ENCODE data around the gene PRRT3.
A peak's percentile ranks its signal among the peaks of the same experiment; 100 is the strongest.
"Not testable (repeated sequence)": the region's sequence is repeated elsewhere in the genome, so short reads cannot be mapped to it uniquely, and the experiment has no call there.

The PRRT3 gene

DNA sequence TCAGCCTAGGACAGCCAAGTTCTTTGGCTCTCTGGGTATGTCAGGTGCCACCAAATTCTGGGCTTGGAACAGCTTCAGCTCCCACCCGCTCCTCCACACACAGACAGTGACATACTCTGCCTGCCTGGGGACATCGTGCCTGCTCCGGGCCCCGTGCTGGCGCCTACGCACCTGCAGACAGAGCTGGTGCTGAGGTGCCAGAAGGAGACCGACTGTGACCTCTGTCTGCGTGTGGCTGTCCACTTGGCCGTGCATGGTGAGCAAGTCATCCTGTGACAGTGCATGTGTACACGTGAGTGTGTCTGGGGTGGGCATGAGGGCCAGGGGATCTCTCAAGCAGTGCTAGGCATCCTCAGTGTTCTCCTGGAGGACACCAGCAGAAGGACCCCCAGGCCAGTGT lies 34.4 kb downstream of the PRRT3 start:
- DNase-seq, result no peak

- peak; percentile 58 for DNase-seq
Measured at GRCh38 chr3:9916734-9917680, 35.2 kb downstream of the PRRT3 start, which contains the start of gene IL17RC. Gene IL17RC, plus strand, starts transcription at chr3:9917098. Its CDS starts 218 bp downstream, at chr3:9917316.

GRCh38 chr3:9916346-9916733 lies 35.9 kb downstream of the PRRT3 start:
- no peak for DNase-seq

DNA sequence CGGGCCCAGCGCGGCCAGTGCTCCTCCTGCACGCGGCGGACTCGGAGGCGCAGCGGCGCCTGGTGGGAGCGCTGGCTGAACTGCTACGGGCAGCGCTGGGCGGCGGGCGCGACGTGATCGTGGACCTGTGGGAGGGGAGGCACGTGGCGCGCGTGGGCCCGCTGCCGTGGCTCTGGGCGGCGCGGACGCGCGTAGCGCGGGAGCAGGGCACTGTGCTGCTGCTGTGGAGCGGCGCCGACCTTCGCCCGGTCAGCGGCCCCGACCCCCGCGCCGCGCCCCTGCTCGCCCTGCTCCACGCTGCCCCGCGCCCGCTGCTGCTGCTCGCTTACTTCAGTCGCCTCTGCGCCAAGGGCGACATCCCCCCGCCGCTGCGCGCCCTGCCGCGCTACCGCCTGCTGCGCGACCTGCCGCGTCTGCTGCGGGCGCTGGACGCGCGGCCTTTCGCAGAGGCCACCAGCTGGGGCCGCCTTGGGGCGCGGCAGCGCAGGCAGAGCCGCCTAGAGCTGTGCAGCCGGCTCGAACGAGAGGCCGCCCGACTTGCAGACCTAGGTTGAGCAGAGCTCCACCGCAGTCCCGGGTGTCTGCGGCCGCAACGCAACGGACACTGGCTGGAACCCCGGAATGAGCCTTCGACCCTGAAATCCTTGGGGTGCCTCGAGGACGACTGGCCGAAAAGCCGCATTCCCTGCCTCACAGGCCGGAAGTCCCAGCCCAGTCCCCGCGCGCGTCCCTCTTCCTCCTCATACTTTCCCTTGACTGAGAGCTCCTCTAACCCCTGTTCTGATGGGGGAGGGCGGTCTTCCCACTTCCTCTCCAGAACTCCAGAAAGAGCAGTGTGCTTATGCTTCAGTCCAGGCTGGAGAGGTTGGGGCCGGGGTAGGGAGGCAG lies 36.7 kb downstream of the PRRT3 start:
- peak; percentile 39 for DNase-seq

DNA sequence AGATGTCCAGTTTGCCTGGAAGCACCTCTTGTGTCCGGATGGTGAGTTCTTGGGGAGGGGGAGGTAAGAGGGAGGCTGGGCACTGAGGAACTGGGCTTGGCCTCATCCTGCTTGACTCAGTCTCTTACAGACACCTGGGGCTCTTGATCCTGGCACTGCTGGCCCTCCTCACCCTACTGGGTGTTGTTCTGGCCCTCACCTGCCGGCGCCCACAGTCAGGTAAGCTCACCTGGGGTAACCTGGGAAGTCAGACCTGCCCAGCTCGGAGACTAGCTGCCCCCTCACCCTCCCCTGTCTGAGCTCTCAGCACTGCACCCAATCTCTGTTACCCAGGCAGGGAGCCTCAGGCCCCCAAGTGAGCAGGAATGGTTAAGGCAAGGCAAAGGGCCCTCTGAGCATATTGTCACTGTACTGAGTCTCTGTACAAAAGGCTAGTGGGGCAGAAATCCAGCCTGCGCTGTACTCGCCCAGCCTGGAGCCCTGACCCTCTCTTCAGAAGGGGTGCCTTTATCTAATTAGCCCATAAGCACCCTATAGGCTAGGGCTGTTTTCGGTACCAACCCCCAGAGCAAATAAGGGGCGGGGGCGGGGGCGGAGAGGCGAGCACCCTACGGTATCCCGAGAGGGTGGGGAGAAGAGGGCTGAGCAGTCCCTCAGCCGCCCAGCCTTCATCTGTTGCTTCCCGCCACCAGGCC lies 37.5 kb downstream of the PRRT3 start:
- no peak for DNase-seq

- DNase-seq, result no peak
Measured at GRCh38 chr3:9914011-9914410, 38.2 kb downstream of the PRRT3 start.

DNA sequence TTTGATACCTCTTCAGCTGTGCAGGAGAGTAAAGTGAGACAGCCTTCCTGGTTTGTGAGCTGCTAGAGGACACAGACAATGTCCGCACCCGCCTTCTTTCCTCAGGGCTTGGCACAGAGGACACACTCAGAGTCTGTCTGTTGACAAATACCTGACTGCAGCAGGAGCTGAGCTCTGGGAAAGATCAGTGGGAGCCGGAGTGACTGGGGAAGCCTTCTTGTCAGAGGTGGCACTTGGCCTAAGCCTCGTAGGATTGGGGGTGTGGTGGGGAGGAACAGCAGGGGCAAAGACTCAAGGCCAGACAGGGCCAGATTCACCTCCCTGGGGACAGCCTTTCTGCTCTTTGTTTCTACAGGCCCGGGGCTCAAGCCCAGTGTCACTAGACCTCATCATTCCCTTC lies 38.6 kb downstream of the PRRT3 start:
- no peak for DNase-seq

- no peak for DNase-seq
Measured at GRCh38 chr3:9912294-9912935, 39.8 kb downstream of the PRRT3 start.

- no peak for DNase-seq
Measured at GRCh38 chr3:9911863-9912262, 40.3 kb downstream of the PRRT3 start.

GRCh38 chr3:9909221-9910013 lies 42.8 kb downstream of the PRRT3 start:
- no peak for DNase-seq

DNA sequence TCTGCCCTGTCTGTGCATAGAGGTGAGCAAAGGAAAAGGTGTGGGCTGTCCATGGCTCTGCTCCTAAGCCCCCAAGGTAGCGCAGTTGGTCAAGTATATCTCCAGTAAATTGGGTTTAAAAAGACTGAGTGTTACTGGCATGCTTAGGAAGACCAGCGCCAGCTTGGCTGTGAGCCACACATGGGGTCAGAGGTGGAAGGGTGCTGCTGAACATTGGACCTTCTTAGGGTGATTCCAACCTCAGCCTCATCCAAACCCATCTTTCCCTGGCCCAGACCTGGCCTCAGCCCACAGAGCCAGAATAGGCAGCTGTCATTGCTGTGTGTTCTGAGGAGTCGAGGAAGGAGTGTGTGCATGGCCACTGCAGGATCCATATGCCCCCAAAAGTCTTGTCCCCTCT lies 43.9 kb downstream of the PRRT3 start:
- DNase-seq, result no peak

- no peak for DNase-seq
Measured at GRCh38 chr3:9906480-9906879, 45.7 kb downstream of the PRRT3 start.

DNA sequence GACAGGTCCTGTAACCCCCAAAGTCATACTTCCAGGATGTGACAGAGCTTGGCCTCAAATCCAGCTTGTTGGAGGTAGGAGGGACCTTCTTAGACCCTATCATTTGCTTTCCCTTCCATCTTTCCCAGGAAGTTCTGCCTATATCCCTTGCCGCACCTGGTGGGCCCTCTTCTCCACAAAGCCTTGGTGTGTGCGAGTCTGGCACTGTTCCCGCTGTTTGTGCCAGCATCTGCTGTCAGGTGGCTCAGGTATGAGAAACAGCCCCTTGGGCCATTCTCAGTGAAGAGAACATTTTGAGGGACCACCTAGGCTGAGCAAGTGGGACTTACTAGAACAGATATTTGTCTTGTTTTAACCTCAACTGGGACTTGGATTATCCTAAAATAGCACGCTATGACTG lies 48.3 kb downstream of the PRRT3 start:
- no peak for DNase-seq

- no peak for DNase-seq
Measured at GRCh38 chr3:9903238-9903624, 49.0 kb downstream of the PRRT3 start.

GRCh38 chr3:9902372-9903237 lies 49.6 kb downstream of the PRRT3 start, which contains the start of gene IL17RE:
Gene IL17RE, plus strand, starts transcription at chr3:9902848. Its CDS starts 85 bp downstream, at chr3:9902933.
- no peak for DNase-seq

- no peak for DNase-seq
Measured at GRCh38 chr3:9901967-9902366, 50.2 kb downstream of the PRRT3 start.

DNA sequence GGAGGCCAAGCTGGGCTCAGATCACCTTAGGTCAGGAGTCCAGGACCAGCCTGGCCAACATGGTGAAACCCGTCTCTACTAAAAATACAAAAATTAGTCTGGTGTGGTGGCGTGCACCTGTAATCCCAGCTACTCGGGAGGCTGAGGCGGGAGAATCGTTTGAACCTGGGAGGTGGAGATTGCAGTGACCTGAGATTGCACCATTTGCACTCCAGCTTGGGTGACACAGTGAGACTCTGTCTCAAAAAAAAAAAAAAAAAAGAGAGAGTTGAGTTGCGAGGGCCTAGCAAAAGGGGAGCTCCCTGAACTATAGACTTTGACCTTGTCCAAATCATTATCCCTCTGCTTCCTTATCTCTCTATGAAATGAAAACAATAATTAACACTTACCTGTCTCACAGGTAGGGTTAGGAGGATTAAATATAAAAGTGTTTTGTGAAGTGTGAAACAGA lies 51.2 kb downstream of the PRRT3 start:
- DNase-seq, result not testable (repeated sequence)

- no peak for DNase-seq
Measured at GRCh38 chr3:9899289-9899791, 52.9 kb downstream of the PRRT3 start.

- no peak for DNase-seq
Measured at GRCh38 chr3:9898467-9899241, 53.6 kb downstream of the PRRT3 start.
